Natural killer cell treated with Interleukin-12 subunit alpha and Interleukin-12 subunit beta and Interleukin-15 and Interleukin-18, amount 100 ng/mL, for 72 hours (primary cell): Measurements from ENCODE around the gene ADAMTS14. TPM values are rescaled to one million over a fixed set of nuclear protein-coding genes. Genes with fewer than 3 reads are reported as not detected.

Experiments used
- ATAC-seq, 2 donors: fragments of 150-1000 bp; cut with Tn5 transposase in 1 of 2; sonication (Bioruptor Pico), chemical (Tn5 transposase) in 1 of 2; 2 replicates each; pipeline ENCODE4 v1.10.0; 2021
- DNase-seq: peaks from one replicate; pipeline ENCODE4 v3.0.0; 2022; ENCODE audit warnings: low spot score
- H3K27ac Mint-ChIP-seq, 2 donors: 1 replicate in 1 of 2; 2 replicates in 1 of 2; pipeline ENCODE4 v1.8.0; 2022; ENCODE audit warnings: mixed read lengths in 2 of 2, mild to moderate bottlenecking in 1 of 2, moderate library complexity in 1 of 2
- H3K27me3 Mint-ChIP-seq, 2 donors: 1 replicate in 1 of 2; 2 replicates in 1 of 2; pipeline ENCODE4 v1.8.0; 2022; ENCODE audit warnings: mixed read lengths in 2 of 2
- H3K36me3 Mint-ChIP-seq: one replicate; pipeline ENCODE4 v1.8.0; 2022; ENCODE audit warnings: mixed read lengths
- H3K4me1 Mint-ChIP-seq, 2 donors: 1 replicate in 1 of 2; 2 replicates in 1 of 2; pipeline ENCODE4 v1.8.0; 2022; ENCODE audit warnings: low read depth in 2 of 2, mixed read lengths in 2 of 2, mild to moderate bottlenecking in 1 of 2
- H3K4me3 Mint-ChIP-seq: one replicate; pipeline ENCODE4 v1.8.0; 2022; ENCODE audit warnings: mixed read lengths
- H3K9me3 Mint-ChIP-seq: 2 replicates; pipeline ENCODE4 v1.8.0; 2022; ENCODE audit warnings: mixed read lengths
- total RNA-seq, 2 donors: library from RNA; stranded (reverse); gene quantifications; one replicate each; pipeline ENCODE4 v1.2.3, GENCODE V29; 2022

Gene ADAMTS14
- total RNA-seq, 2 donors from 2014 or later: 0.07 to 0.61 TPM

- Mint-ChIP-seq H3K36me3 (no peaks in the 10 kb centered on the region), H3K27me3 (no peaks in the 10 kb centered on the region), H3K9me3 (no peaks in the 10 kb centered on the region), H3K4me3 (no peak overlapping the region), H3K27ac (no peak overlapping the region), H3K4me1 (peaks cover 4 to 13% of the 10 kb centered on the region in 2 donors)
- DNase-seq: no peak
- no peak for ATAC-seq
Measured at GRCh38 chr10:70684839-70685454, 12.6 kb downstream of the ADAMTS14 start.

- H3K36me3 Mint-ChIP-seq: no peaks in the 10 kb centered on the region
- peak; percentile 31 for DNase-seq
- H3K27ac Mint-ChIP-seq: no peak overlapping the region
- no peaks in the 10 kb centered on the region for H3K27me3 Mint-ChIP-seq
- no peak for ATAC-seq
- H3K4me1 Mint-ChIP-seq: peaks cover 4 to 13% of the 10 kb centered on the region in 2 donors
- H3K9me3 Mint-ChIP-seq: no peaks in the 10 kb centered on the region
- H3K4me3 Mint-ChIP-seq: no peak overlapping the region
Measured at GRCh38 chr10:70685455-70685911, 13.2 kb downstream of the ADAMTS14 start.

- no peaks in the 10 kb centered on the region for H3K9me3 Mint-ChIP-seq
- H3K4me3 Mint-ChIP-seq: no peak overlapping the region
- H3K27ac Mint-ChIP-seq: peak overlapping the region in 1 of 2 donors; percentile 51
- no peaks in the 10 kb centered on the region for H3K36me3 Mint-ChIP-seq
- no peaks in the 10 kb centered on the region for H3K27me3 Mint-ChIP-seq
- no peak for ATAC-seq
- peaks cover 5 to 10% of the 10 kb centered on the region in 2 donors for H3K4me1 Mint-ChIP-seq
- DNase-seq: no peak
Measured at GRCh38 chr10:70688828-70689227, 16.5 kb downstream of the ADAMTS14 start.

- ATAC-seq (no peak), DNase-seq (no peak)
- Mint-ChIP-seq H3K36me3 (no peaks in the 10 kb centered on the region), H3K27ac (no peak overlapping the region), H3K4me3 (no peak overlapping the region), H3K9me3 (no peaks in the 10 kb centered on the region), H3K4me1 (peaks cover 5 to 10% of the 10 kb centered on the region in 2 donors), H3K27me3 (no peaks in the 10 kb centered on the region)
Measured at GRCh38 chr10:70689661-70690060, 17.4 kb downstream of the ADAMTS14 start.

GRCh38 chr10:70690589-70690988, 18.3 kb downstream of the ADAMTS14 start:
- peak in 1 of 2 donors; percentile 53 for ATAC-seq
- H3K27ac Mint-ChIP-seq: no peak overlapping the region
- H3K36me3 Mint-ChIP-seq: no peaks in the 10 kb centered on the region
- peak; percentile 52 for DNase-seq
- H3K27me3 Mint-ChIP-seq: no peaks in the 10 kb centered on the region
- no peak overlapping the region for H3K4me3 Mint-ChIP-seq
- peaks cover 5 to 10% of the 10 kb centered on the region in 2 donors for H3K4me1 Mint-ChIP-seq
- H3K9me3 Mint-ChIP-seq: no peaks in the 10 kb centered on the region

GRCh38 chr10:70691611-70692010, 19.3 kb downstream of the ADAMTS14 start:
- Mint-ChIP-seq H3K4me1 (peaks cover 5 to 10% of the 10 kb centered on the region in 2 donors), H3K4me3 (no peak overlapping the region), H3K27me3 (no peaks in the 10 kb centered on the region), H3K27ac (no peak overlapping the region), H3K36me3 (no peaks in the 10 kb centered on the region), H3K9me3 (no peaks in the 10 kb centered on the region)
- DNase-seq (no peak), ATAC-seq (no peak)

GRCh38 chr10:70692043-70692603, 19.8 kb downstream of the ADAMTS14 start:
- ATAC-seq (no peak), DNase-seq (no peak)
- Mint-ChIP-seq H3K9me3 (no peaks in the 10 kb centered on the region), H3K27me3 (no peaks in the 10 kb centered on the region), H3K36me3 (no peaks in the 10 kb centered on the region), H3K27ac (no peak overlapping the region), H3K4me1 (peaks cover 5 to 10% of the 10 kb centered on the region in 2 donors), H3K4me3 (no peak overlapping the region)

GRCh38 chr10:70693619-70694335, 21.5 kb downstream of the ADAMTS14 start:
- ATAC-seq: no peak

GRCh38 chr10:70694418-70695141, 22.3 kb downstream of the ADAMTS14 start:
- no peak for ATAC-seq
- peaks cover 2 to 10% of the 10 kb centered on the region in 2 donors for H3K4me1 Mint-ChIP-seq

More at GRCh38 chr10:70693619-70694335, 21.5 kb downstream of the ADAMTS14 start:
- Mint-ChIP-seq H3K9me3 (no peaks in the 10 kb centered on the region), H3K27me3 (no peaks in the 10 kb centered on the region), H3K36me3 (no peaks in the 10 kb centered on the region), H3K4me3 (no peak overlapping the region), H3K4me1 (peaks cover 5 to 10% of the 10 kb centered on the region in 2 donors), H3K27ac (no peak overlapping the region)
- DNase-seq: no peak

GRCh38 chr10:70695241-70696030, 23.1 kb downstream of the ADAMTS14 start:
- no peak for DNase-seq
- Mint-ChIP-seq H3K9me3 (no peaks in the 10 kb centered on the region), H3K27me3 (no peaks in the 10 kb centered on the region), H3K4me1 (peaks cover 0 to 10% of the 10 kb centered on the region in 2 donors), H3K4me3 (no peak overlapping the region), H3K27ac (no peak overlapping the region), H3K36me3 (no peaks in the 10 kb centered on the region)
- ATAC-seq: no peak

More at GRCh38 chr10:70694418-70695141, 22.3 kb downstream of the ADAMTS14 start:
- no peaks in the 10 kb centered on the region for H3K27me3 Mint-ChIP-seq
- H3K27ac Mint-ChIP-seq: no peak overlapping the region
- no peak for DNase-seq
- H3K4me3 Mint-ChIP-seq: no peak overlapping the region
- no peaks in the 10 kb centered on the region for H3K36me3 Mint-ChIP-seq
- no peaks in the 10 kb centered on the region for H3K9me3 Mint-ChIP-seq

- peak overlapping the region in 1 of 2 donors; percentile 22 for H3K27ac Mint-ChIP-seq
- no peak for ATAC-seq
- H3K9me3 Mint-ChIP-seq: no peaks in the 10 kb centered on the region
- H3K4me1 Mint-ChIP-seq: no peaks in the 10 kb centered on the region
- no peaks in the 10 kb centered on the region for H3K36me3 Mint-ChIP-seq
- no peak overlapping the region for H3K4me3 Mint-ChIP-seq
- no peaks in the 10 kb centered on the region for H3K27me3 Mint-ChIP-seq
- no peak for DNase-seq
Measured at GRCh38 chr10:70698211-70698610, 25.9 kb downstream of the ADAMTS14 start.

GRCh38 chr10:70699063-70699658, 26.9 kb downstream of the ADAMTS14 start:
- Mint-ChIP-seq H3K4me3 (no peak overlapping the region), H3K27ac (no peak overlapping the region), H3K27me3 (no peaks in the 10 kb centered on the region), H3K9me3 (no peaks in the 10 kb centered on the region), H3K36me3 (no peaks in the 10 kb centered on the region), H3K4me1 (no peaks in the 10 kb centered on the region)
- DNase-seq (no peak), ATAC-seq (no peak)
